HL-60 (cell line): ENCODE results near the gene HK3.

Source experiments
- DNase-seq, 2 experiments: peaks; one replicate each; pipeline ENCODE4 v3.0.0-alpha.2; 2010 to 2020; ENCODE audit warnings: low read depth in 1 of 2, low spot score in 1 of 2
- H3K27ac ChIP-seq: fragments of 250-450 bp; sonication (Bioruptor Pico); replicated peaks from 2 replicates; pipeline ENCODE4 v1.5.1; 2020; ENCODE audit warnings: mild to moderate bottlenecking, moderate library complexity
- H3K27me3 ChIP-seq: fragments of 250-450 bp; sonication (Bioruptor Pico); 2 replicates; pipeline ENCODE4 v1.5.1; 2021; ENCODE audit warnings: mild to moderate bottlenecking, moderate library complexity; ENCODE audit not compliant: insufficient read depth, poor library complexity, severe bottlenecking
- H3K4me3 ChIP-seq: replicated peaks from 2 replicates; pipeline ENCODE4 v1.5.1; 2011; ENCODE audit warnings: mild to moderate bottlenecking, control low read depth, low read length; ENCODE audit not compliant: insufficient read depth
- CTCF ChIP-seq: IDR thresholded peaks from one replicate; pipeline ENCODE4 v1.5.1; 2011; ENCODE audit warnings: low read length, control low read depth, inconsistent platforms; ENCODE audit not compliant: insufficient read depth
- GABPA ChIP-seq: IDR thresholded peaks from 2 replicates; pipeline ENCODE4 v1.6.1; 2012; ENCODE audit warnings: low read depth
- POLR2AphosphoS5 ChIP-seq: IDR thresholded peaks from 2 replicates; pipeline ENCODE4 v1.6.1; 2012; ENCODE audit warnings: low read depth
- SPI1 ChIP-seq: IDR thresholded peaks from 2 replicates; pipeline ENCODE4 v1.6.1; 2012; ENCODE audit warnings: low read depth, mild to moderate bottlenecking, borderline replicate concordance
- TF ChIP-seq, protein P1 (sequence below): IDR thresholded peaks from 2 replicates; pipeline ENCODE4 v1.6.1; 2012; ENCODE audit warnings: low read depth; ENCODE audit not compliant: insufficient replicate concordance

HK3 gene

GRCh38 chr5:176849611-176850227, 49.4 kb downstream of the HK3 start:
- no peak for DNase-seq
- no peak for TF ChIP-seq SPI1
- no peak for TF ChIP-seq CTCF
- TF ChIP-seq POLR2AphosphoS5, result no peak
- no peak for TF ChIP-seq GABPA
- TF ChIP-seq, protein P1, sequence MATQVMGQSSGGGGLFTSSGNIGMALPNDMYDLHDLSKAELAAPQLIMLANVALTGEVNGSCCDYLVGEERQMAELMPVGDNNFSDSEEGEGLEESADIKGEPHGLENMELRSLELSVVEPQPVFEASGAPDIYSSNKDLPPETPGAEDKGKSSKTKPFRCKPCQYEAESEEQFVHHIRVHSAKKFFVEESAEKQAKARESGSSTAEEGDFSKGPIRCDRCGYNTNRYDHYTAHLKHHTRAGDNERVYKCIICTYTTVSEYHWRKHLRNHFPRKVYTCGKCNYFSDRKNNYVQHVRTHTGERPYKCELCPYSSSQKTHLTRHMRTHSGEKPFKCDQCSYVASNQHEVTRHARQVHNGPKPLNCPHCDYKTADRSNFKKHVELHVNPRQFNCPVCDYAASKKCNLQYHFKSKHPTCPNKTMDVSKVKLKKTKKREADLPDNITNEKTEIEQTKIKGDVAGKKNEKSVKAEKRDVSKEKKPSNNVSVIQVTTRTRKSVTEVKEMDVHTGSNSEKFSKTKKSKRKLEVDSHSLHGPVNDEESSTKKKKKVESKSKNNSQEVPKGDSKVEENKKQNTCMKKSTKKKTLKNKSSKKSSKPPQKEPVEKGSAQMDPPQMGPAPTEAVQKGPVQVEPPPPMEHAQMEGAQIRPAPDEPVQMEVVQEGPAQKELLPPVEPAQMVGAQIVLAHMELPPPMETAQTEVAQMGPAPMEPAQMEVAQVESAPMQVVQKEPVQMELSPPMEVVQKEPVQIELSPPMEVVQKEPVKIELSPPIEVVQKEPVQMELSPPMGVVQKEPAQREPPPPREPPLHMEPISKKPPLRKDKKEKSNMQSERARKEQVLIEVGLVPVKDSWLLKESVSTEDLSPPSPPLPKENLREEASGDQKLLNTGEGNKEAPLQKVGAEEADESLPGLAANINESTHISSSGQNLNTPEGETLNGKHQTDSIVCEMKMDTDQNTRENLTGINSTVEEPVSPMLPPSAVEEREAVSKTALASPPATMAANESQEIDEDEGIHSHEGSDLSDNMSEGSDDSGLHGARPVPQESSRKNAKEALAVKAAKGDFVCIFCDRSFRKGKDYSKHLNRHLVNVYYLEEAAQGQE, result no peak
- Histone ChIP-seq H3K27ac (no peak overlapping the region), H3K4me3 (no peak overlapping the region), H3K27me3 (peaks cover 19% of the 10 kb centered on the region)

DNA sequence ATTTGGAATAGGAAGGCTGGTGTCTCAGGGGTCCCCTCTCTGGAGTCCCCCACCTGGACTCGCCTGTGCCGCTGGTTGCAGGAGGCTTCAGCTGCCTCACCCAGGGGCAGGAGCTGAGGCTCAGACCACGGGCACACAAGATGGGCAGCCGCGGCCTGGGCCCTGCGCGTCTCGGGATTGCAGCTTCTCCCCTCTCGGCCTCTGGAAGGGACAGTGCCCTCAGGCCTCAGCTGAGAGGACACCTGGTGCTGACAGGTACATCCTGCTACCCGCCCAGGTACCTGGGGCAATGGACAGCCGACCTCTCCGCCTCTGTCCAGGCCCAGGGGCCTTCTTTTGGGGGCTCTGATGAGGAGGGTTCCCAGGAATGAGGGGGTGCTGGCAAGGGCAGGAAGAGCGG, 50.5 kb downstream of the HK3 start:
- H3K27me3 ChIP-seq, result peaks cover 21% of the 10 kb centered on the region
- DNase-seq, result no peak
- TF ChIP-seq CTCF (no peak), GABPA (no peak), SPI1 (no peak)
- TF ChIP-seq, protein P1, result no peak
- no peak overlapping the region for H3K4me3 ChIP-seq
- no peak overlapping the region for H3K27ac ChIP-seq

GRCh38 chr5:176847726-176848290, 51.3 kb downstream of the HK3 start:
- no peak for DNase-seq
- TF ChIP-seq GABPA (no peak), POLR2AphosphoS5 (no peak), SPI1 (no peak), CTCF (no peak)
- TF ChIP-seq, protein P1, result no peak
- Histone ChIP-seq H3K27ac (no peak overlapping the region), H3K4me3 (no peak overlapping the region), H3K27me3 (peaks cover 21% of the 10 kb centered on the region)
